Measurements from ENCODE around the gene EPB41L5. TPM values are rescaled to one million over a fixed set of nuclear protein-coding genes. Genes with fewer than 3 reads are reported as not detected.
A peak's percentile ranks its signal among the peaks of the same experiment; 100 is the strongest.
"Not testable (repeated sequence)": the region's sequence is repeated elsewhere in the genome, so short reads cannot be mapped to it uniquely, and the experiment has no call there.

The EPB41L5 gene
- polyA plus RNA-seq, 4 donors = 10.6 to 34.6 (median 12.6) TPM

DNA sequence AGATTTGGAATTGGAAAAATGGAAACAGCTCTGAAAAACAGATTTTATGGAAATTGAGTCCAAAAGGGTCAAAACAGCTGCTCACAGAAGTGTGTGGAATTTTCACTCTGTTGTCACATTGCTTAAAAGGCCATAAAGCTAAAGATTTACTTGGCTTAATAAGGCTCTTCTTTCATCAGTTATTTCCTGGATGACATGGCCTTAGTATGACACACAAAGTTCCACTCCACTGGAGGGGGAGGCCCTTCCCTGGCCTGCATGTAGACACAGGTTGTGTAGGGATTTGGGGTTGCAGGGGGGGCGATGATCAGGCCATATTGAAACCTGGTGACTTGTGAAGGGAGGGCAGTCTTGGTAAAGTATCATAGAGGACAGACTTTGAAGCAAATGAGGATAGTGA is 176.3 kb downstream of the EPB41L5 start:
- FAIRE-seq (no peak), DNase-seq (peak in 1 of 2 donors; percentile 21)
- no peak overlapping the region for H3K27ac ChIP-seq (ENCODE audit: low read depth in 1 of 3, low read length in 2 of 3)
- 64 to 90% (median 68%) methylated on average over 1 of the region's 1 CpG for WGBS, 3 donors
- no peak overlapping the region for H3K4me3 ChIP-seq (ENCODE audit: low read depth in 1 of 3, low read length in 3 of 3)
- H3K9me3 ChIP-seq (ENCODE audit: control insufficient read depth in 2 of 2, insufficient read depth in 1 of 2, low read depth in 1 of 2, low read length in 1 of 2) = peaks cover 0 to 5% of the 10 kb centered on the region in 2 donors
- no peaks in the 10 kb centered on the region for H3K27me3 ChIP-seq (ENCODE audit: control insufficient read depth in 3 of 3, insufficient read depth in 3 of 3, low read length in 3 of 3)
- peaks cover 0 to 2% (median 0%) of the 10 kb centered on the region in 3 donors for H3K36me3 ChIP-seq (ENCODE audit: control insufficient read depth in 3 of 3, insufficient read depth in 2 of 3, low read depth in 1 of 3, low read length in 3 of 3)
- no peaks in the 10 kb centered on the region for H3K4me1 ChIP-seq (ENCODE audit: control insufficient read depth in 3 of 3, insufficient read depth in 2 of 3, low read depth in 1 of 3, low read length in 2 of 3)

DNA sequence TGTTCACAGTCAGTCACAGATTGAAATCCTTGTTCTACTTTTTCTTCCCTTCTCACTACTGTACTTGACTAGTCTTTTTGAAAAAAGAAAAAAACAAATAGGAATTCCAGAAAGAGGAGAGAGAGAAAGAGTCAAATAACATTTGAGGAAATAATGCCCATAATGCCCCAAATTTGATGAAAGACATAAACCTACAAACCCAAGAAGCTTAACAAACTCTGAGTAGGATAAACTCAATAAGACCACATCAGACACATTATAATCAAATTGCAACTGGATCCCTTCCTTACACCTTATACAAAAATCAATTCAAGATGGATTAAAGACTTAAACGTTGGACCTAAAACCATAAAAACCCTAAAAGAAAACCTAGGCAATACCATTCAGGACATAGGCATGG is 179.4 kb downstream of the EPB41L5 start:
- no peak overlapping the region for H3K4me3 ChIP-seq (ENCODE audit: low read depth in 1 of 3, low read length in 3 of 3)
- peaks cover 0 to 5% of the 10 kb centered on the region in 2 donors for H3K9me3 ChIP-seq (ENCODE audit: control insufficient read depth in 2 of 2, insufficient read depth in 1 of 2, low read depth in 1 of 2, low read length in 1 of 2)
- 67 to 94% (median 83%) methylated on average over 1 of the region's 1 CpG for WGBS, 3 donors
- no peaks in the 10 kb centered on the region for H3K27me3 ChIP-seq (ENCODE audit: control insufficient read depth in 3 of 3, insufficient read depth in 3 of 3, low read length in 3 of 3)
- H3K4me1 ChIP-seq (ENCODE audit: control insufficient read depth in 3 of 3, insufficient read depth in 2 of 3, low read depth in 1 of 3, low read length in 2 of 3) = no peaks in the 10 kb centered on the region
- DNase-seq = no peak
- no peak for FAIRE-seq
- no peak overlapping the region for H3K27ac ChIP-seq (ENCODE audit: low read depth in 1 of 3, low read length in 2 of 3)
- H3K36me3 ChIP-seq (ENCODE audit: control insufficient read depth in 3 of 3, insufficient read depth in 2 of 3, low read depth in 1 of 3, low read length in 3 of 3) = no peaks in the 10 kb centered on the region

DNA sequence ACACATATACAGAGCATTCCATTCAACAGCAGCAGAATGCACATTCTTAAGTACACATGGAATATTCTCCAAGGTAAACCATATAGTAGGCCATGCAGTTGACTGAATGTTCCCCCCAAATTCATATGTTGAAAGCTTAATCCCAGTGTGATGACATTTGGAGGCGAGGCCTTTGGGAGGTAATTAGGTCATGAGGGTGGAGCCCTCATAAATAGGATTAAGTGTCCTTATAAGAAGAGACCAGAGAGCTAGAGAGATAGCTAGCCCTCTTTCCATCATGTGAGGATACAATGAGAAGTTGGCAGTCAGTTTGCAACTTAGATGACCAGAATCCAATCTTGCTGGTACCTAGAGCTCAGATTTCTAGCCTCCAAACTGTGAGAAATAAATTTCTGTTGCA is 182.7 kb downstream of the EPB41L5 start:
- Histone ChIP-seq H3K27ac (ENCODE audit: low read depth in 1 of 3, low read length in 2 of 3) (no peak overlapping the region), H3K36me3 (ENCODE audit: control insufficient read depth in 3 of 3, insufficient read depth in 2 of 3, low read depth in 1 of 3, low read length in 3 of 3) (no peaks in the 10 kb centered on the region), H3K4me3 (ENCODE audit: low read depth in 1 of 3, low read length in 3 of 3) (no peak overlapping the region), H3K9me3 (ENCODE audit: control insufficient read depth in 2 of 2, insufficient read depth in 1 of 2, low read depth in 1 of 2, low read length in 1 of 2) (peaks cover 0 to 11% of the 10 kb centered on the region in 2 donors), H3K4me1 (ENCODE audit: control insufficient read depth in 3 of 3, insufficient read depth in 2 of 3, low read depth in 1 of 3, low read length in 2 of 3) (no peaks in the 10 kb centered on the region), H3K27me3 (ENCODE audit: control insufficient read depth in 3 of 3, insufficient read depth in 3 of 3, low read length in 3 of 3) (no peaks in the 10 kb centered on the region)
- FAIRE-seq = no peak
- DNase-seq = no peak
- 70 to 85% (median 81%) methylated on average over 1 of the region's 1 CpG for WGBS, 3 donors

DNA sequence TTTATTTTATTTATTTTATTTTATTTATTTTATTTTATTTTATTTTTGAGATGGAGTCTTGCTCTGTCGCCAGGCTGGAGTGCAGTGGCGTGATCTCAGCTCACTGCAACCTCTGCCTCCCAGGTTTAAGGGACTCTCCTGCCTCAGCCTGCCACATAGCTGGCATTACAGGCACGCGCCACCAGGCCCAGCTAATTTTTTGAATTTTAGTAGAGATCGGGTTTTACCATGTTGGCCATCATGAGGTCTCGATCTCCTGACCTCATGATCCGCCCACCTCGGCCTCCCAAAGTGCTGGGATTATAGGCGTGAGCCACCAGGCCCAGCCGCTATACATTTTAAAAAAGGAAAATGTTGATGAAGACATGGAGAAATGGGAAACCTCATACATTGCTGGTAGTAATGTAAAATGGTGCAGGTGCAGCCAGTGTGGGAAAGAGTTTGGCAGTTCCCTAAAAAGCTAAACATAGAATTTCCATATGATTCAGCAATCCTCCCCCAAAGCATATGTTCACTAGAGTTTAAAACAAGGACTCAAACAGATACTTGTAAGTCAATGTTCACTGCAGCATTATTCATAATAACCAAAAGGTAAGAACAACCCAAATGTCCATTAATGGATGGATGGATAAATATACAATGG is 187.1 kb downstream of the EPB41L5 start:
- 95 to 99% (median 96%) methylated on average over 10 of the region's 10 CpGs for WGBS, 3 donors

DNA sequence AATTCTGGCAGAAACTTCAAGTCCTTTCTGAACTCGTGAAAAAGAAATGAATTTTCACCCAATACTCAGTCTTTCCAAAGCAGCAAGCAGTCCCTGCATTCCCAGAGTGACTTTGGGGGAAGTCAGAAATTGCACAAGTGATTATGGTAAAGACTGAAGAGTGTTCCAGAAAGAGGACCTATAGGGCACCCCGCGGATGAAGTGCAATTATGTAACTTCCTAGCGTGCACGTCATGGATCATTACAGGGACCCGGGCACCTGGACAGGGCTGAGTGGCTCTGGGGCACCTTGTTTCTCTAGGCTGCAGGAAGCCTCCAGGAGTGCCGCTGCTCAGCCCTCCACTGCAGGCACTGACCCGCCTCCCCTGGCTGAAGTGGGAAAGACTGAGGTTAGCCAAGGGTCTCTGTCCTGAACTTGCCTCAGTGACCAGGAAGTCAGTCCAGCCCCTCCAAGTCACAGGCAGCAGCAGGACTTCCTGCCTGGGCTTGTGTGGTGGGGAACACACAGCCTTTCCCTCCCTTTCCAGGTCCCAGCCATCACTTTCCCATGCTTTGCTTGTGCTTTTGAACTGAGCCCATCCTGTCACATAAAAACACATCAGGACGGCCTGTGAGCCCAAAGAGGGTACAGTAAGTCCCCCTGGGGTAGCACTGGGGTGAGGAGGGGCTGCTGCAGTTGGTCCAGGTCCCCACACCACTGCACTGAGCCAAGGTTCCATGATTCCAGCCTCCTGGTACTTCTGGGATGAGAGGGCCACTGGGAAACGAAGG is 190.6 kb downstream of the EPB41L5 start:
- H3K4me1 ChIP-seq (ENCODE audit: control insufficient read depth in 3 of 3, insufficient read depth in 2 of 3, low read depth in 1 of 3, low read length in 2 of 3) = peaks cover 0 to 6% (median 2%) of the 10 kb centered on the region in 3 donors
- H3K27ac ChIP-seq (ENCODE audit: low read depth in 1 of 3, low read length in 2 of 3) = no peak overlapping the region
- H3K4me3 ChIP-seq (ENCODE audit: low read depth in 1 of 3, low read length in 3 of 3) = no peak overlapping the region
- WGBS, 3 donors = 60 to 68% (median 60%) methylated on average over 10 of the region's 10 CpGs
- peaks cover 0 to 7% of the 10 kb centered on the region in 2 donors for H3K9me3 ChIP-seq (ENCODE audit: control insufficient read depth in 2 of 2, insufficient read depth in 1 of 2, low read depth in 1 of 2, low read length in 1 of 2)
- H3K36me3 ChIP-seq (ENCODE audit: control insufficient read depth in 3 of 3, insufficient read depth in 2 of 3, low read depth in 1 of 3, low read length in 3 of 3) = no peaks in the 10 kb centered on the region
- DNase-seq (no peak), FAIRE-seq (no peak)
- H3K27me3 ChIP-seq (ENCODE audit: control insufficient read depth in 3 of 3, insufficient read depth in 3 of 3, low read length in 3 of 3) = no peaks in the 10 kb centered on the region

More for the DNA sequence above, 187.1 kb downstream of the EPB41L5 start:
- not testable (repeated sequence) for FAIRE-seq; H3K4me1 ChIP-seq (ENCODE audit: control insufficient read depth in 3 of 3, insufficient read depth in 2 of 3, low read depth in 1 of 3, low read length in 2 of 3); DNase-seq; H3K4me3 ChIP-seq (ENCODE audit: low read depth in 1 of 3, low read length in 3 of 3); H3K9me3 ChIP-seq (ENCODE audit: control insufficient read depth in 2 of 2, insufficient read depth in 1 of 2, low read depth in 1 of 2, low read length in 1 of 2); H3K36me3 ChIP-seq (ENCODE audit: control insufficient read depth in 3 of 3, insufficient read depth in 2 of 3, low read depth in 1 of 3, low read length in 3 of 3); H3K27ac ChIP-seq (ENCODE audit: low read depth in 1 of 3, low read length in 2 of 3); H3K27me3 ChIP-seq (ENCODE audit: control insufficient read depth in 3 of 3, insufficient read depth in 3 of 3, low read length in 3 of 3)

DNA sequence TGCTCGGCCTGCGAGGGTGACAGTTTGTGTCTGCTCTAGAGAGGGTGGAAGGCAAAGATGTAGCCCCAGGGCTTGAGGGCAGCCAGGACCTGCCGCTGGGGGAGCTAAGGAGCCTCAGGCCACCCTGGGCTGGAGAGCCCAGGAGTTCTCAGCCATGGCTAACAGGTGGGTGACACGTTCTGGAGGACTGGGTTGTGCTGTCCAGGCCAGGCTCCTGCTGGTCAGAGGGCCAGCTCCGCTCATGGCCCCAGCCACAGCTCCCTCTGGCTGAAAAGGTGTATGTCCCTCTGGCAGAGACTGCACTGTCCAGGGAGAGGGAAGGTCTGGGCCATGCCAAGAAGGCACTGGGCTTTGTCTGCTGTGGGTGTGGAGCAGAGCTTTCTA is 191.1 kb downstream of the EPB41L5 start:
- no peak overlapping the region for H3K27ac ChIP-seq (ENCODE audit: low read depth in 1 of 3, low read length in 2 of 3)
- no peak for DNase-seq
- WGBS, 3 donors = 83 to 90% (median 88%) methylated on average over 5 of the region's 5 CpGs
- no peaks in the 10 kb centered on the region for H3K27me3 ChIP-seq (ENCODE audit: control insufficient read depth in 3 of 3, insufficient read depth in 3 of 3, low read length in 3 of 3)
- peaks cover 0 to 7% of the 10 kb centered on the region in 2 donors for H3K9me3 ChIP-seq (ENCODE audit: control insufficient read depth in 2 of 2, insufficient read depth in 1 of 2, low read depth in 1 of 2, low read length in 1 of 2)
- H3K4me3 ChIP-seq (ENCODE audit: low read depth in 1 of 3, low read length in 3 of 3) = no peak overlapping the region
- no peaks in the 10 kb centered on the region for H3K36me3 ChIP-seq (ENCODE audit: control insufficient read depth in 3 of 3, insufficient read depth in 2 of 3, low read depth in 1 of 3, low read length in 3 of 3)
- peaks cover 0 to 6% (median 2%) of the 10 kb centered on the region in 3 donors for H3K4me1 ChIP-seq (ENCODE audit: control insufficient read depth in 3 of 3, insufficient read depth in 2 of 3, low read depth in 1 of 3, low read length in 2 of 3)
- no peak for FAIRE-seq

DNA sequence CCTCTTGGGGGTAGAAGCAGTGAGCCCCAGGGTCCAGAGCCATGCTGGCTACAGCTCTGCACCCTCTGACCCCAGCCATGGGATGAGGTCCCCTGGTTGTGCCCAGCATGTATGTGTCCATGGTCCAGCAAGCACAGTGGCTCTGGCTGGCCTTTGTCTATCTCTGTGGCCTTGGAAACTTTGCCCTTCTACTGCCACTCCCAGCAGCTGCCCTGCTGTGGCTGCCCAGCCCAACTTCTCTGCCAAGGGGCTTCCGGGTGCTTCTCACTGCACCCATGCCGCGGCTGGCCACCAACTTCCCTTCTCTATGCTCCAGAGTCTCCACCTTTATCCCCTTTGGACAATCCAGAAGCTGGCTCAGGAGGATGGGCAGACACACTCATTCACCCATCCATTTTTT is 191.5 kb downstream of the EPB41L5 start:
- Histone ChIP-seq H3K27me3 (ENCODE audit: control insufficient read depth in 3 of 3, insufficient read depth in 3 of 3, low read length in 3 of 3) (no peaks in the 10 kb centered on the region), H3K27ac (ENCODE audit: low read depth in 1 of 3, low read length in 2 of 3) (no peak overlapping the region), H3K9me3 (ENCODE audit: control insufficient read depth in 2 of 2, insufficient read depth in 1 of 2, low read depth in 1 of 2, low read length in 1 of 2) (peaks cover 0 to 7% of the 10 kb centered on the region in 2 donors), H3K36me3 (ENCODE audit: control insufficient read depth in 3 of 3, insufficient read depth in 2 of 3, low read depth in 1 of 3, low read length in 3 of 3) (no peaks in the 10 kb centered on the region), H3K4me3 (ENCODE audit: low read depth in 1 of 3, low read length in 3 of 3) (no peak overlapping the region), H3K4me1 (ENCODE audit: control insufficient read depth in 3 of 3, insufficient read depth in 2 of 3, low read depth in 1 of 3, low read length in 2 of 3) (peaks cover 0 to 6% (median 2%) of the 10 kb centered on the region in 3 donors)
- DNase-seq (no peak), FAIRE-seq (no peak)
- 53 to 71% (median 53%) methylated on average over 3 of the region's 3 CpGs for WGBS, 3 donors

DNA sequence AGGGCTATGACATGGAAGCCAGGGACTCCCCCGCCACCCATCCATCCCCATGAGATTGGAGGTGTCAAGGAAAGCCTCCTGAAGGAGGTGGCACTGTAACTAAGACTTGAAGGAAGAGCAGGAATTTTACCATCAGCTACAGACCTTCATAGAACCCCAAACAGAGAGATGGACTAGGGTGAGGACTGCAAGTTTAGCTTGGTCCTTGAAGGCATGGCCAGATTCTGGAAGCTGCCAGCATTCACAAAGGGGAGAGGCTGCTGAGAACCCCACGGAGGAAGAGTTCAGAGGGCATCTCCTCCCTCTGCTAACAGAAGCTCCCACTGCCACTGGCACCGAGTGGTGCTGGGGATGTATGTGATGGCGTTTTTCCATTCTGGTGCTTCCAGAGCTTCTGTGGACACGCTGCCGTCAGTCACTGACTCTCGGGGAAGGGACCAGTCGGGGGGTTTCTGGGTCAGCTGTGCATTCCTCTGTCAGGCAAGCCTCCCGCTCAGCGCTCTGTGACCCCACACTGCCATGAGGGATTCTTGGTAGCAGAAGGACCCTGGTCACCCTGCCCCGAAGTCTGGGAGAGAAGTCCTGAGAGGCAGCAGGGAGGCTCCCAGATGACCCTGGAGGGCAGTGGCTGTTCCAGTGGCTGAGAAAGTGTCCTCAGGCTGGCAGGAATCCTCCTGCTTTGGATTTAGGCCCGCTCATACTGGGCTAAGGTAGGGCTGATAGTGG is 192.2 kb downstream of the EPB41L5 start:
- H3K4me1 ChIP-seq (ENCODE audit: control insufficient read depth in 3 of 3, insufficient read depth in 2 of 3, low read depth in 1 of 3, low read length in 2 of 3) = peaks cover 0 to 6% (median 2%) of the 10 kb centered on the region in 3 donors
- H3K27me3 ChIP-seq (ENCODE audit: control insufficient read depth in 3 of 3, insufficient read depth in 3 of 3, low read length in 3 of 3) = no peaks in the 10 kb centered on the region
- H3K9me3 ChIP-seq (ENCODE audit: control insufficient read depth in 2 of 2, insufficient read depth in 1 of 2, low read depth in 1 of 2, low read length in 1 of 2) = peaks cover 0 to 7% of the 10 kb centered on the region in 2 donors
- FAIRE-seq = no peak
- H3K36me3 ChIP-seq (ENCODE audit: control insufficient read depth in 3 of 3, insufficient read depth in 2 of 3, low read depth in 1 of 3, low read length in 3 of 3) = no peaks in the 10 kb centered on the region
- WGBS, 3 donors = 82 to 91% (median 86%) methylated on average over 12 of the region's 12 CpGs
- no peak for DNase-seq
- peak overlapping the region in 1 of 3 donors; percentile 56 for H3K27ac ChIP-seq (ENCODE audit: low read depth in 1 of 3, low read length in 2 of 3)
- no peak overlapping the region for H3K4me3 ChIP-seq (ENCODE audit: low read depth in 1 of 3, low read length in 3 of 3)
